HG03175 (cell line): ENCODE data around the gene HKDC1.
A peak's percentile ranks its signal among the peaks of the same experiment; 100 is the strongest.

Experiments used
- ATAC-seq: cut with Tn5 transposase; IDR thresholded peaks from one replicate; pipeline ENCODE4 v1.9.1; 2021; ENCODE audit warnings: mild to moderate bottlenecking, moderate library complexity; ENCODE audit not compliant: unreplicated experiment

The HKDC1 gene

DNA sequence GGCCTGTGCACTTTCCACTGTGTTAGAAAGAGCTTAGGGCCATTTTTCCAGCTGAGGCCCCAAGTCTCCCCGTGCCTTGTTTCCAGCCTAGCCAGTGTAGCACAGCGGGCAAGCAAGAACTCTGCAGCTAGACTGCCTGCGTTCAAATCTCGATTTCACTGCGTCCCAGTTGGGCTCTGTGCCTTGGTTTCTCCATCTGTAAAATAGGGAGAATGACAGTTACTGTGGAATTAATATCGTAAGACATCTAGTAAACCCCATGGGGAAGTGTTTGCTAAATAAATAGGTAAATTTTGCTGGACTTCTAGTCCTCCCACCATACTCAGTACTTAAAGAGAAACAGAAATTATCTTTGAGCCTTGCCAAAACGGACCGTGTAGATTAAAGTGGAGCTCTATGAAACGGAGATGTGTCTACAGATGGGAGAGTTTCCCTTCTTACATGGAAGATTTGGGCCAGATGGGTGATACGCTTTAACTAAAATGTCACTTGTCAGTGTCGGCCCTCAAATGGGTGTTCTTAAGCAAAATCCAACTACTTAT is 3.5 kb upstream of the HKDC1 start:
- ATAC-seq: no peak

DNA sequence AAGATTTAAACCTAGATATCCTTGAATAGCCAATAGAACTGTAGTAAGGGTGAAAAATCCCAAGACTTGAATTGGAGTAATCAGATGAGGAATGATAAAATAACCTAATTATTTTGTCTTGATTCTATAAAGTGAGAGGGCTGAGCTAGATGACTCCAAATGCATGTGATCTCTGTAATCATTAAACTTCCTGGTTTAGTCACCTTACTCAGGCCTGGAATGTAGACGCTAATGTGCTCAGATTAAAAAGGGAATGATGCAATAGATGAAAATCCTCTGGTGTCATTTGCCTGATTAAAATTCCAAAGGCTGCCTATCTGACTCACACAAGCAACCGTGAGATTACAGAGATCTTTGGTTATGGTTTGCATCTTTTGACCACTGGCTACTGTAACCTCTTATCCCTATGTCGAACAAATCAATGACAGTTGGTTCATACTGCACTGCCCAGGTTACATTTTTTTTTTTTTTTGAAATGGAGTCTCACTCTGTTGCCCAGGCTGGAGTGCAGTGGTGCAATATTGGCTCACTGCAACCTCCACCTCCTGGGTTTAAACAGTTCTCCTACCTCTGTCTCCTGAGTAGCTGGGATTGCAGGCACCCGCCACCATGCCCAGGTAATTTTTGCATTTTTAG is 2.9 kb upstream of the HKDC1 start:
- no peak for ATAC-seq

DNA sequence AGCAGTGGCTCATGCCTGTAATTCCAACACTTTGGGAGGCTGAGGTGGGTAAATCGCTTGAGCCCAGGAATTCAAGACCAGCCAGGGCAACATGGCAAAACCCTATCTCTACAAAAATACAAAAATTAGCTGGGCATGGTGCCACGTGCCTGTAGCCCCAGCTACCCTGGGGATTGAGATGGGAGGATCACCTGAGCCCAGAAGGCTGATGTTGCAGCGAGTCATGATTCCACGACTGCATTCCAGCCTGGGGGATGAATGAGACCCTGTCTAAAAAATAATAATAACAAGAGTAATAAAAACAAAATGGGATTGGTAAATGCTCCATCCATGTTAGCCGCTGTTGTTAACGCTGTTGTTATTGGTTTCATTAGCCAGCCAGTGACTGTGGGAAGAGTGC is 1.3 kb upstream of the HKDC1 start:
- no peak for ATAC-seq

DNA sequence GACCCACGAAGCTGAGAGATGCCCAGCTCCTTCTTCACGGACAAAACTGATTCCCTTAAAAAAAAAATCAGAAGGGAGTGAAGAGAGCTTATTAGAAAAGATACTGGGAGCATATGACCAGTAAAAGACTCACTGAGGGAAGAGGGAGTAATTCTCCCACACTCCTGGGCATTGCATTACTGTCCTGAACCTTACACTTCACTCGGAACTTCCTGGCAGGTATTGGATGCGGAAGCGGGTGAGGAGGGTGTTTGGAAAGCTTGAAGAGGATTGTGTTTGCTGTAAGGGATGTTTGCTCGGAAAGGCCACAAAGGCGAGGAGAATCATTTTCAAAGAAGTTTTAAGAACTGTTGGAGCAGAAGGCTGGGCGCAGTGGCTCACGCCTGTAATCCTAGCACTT is 375 bp downstream of the HKDC1 start:
- ATAC-seq: no peak

DNA sequence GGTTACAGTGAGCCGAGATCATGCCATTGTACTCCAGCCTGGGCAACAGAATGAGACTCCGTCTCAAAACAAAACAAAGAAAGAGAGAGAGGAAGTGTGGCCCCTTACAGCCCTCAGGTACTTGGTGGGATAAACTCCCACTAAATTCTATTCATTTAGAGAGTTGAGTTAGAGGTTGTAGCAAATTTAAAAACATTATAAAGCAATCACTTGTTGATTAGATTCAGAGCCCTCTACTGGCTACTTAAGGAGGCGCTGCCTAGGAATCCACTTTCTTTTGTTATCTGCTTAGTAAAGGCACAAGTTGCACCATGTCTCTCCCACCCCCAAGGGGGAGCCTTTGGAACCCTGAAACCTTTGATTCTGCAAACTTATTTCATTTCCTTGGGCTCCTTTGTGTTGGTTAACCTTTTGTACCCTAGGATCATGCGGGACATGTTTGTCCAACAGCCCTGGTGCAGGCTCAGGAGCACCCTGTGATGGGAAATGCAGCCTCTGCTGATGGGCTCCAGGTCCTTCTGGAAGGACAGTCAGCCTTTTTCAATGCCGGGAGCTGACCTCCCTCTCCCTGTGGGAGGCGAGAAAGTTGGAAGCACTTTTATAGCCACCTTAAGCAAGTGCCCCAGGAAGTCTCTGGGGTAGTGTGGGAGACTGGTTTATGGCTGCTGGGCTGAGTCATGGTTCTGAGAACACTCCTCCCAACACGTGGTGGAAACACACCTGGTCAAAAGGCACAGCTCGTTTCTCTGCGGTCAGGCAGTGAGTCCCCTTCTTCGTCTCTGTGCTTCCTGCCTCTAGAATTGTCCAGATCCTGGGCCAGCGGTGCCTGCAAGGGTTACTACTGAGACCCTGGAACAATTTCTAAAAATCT is 2.3 kb downstream of the HKDC1 start:
- peak; percentile 96 for ATAC-seq

DNA sequence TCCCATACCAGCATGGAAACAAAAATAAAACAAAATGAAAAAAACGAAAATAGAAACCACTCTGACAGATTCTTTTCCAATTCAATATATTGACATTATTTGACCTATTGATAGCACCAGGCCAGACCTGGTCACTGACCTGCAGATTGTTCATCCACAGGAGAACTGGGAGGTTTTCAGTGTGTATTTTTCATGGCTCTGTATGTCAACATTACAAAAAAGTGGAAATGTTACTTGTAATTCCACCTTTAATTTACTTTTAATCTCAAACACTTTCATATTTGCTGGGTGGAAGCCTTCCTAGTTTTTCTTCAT is 2.9 kb downstream of the HKDC1 start:
- peak; percentile 21 for ATAC-seq

DNA sequence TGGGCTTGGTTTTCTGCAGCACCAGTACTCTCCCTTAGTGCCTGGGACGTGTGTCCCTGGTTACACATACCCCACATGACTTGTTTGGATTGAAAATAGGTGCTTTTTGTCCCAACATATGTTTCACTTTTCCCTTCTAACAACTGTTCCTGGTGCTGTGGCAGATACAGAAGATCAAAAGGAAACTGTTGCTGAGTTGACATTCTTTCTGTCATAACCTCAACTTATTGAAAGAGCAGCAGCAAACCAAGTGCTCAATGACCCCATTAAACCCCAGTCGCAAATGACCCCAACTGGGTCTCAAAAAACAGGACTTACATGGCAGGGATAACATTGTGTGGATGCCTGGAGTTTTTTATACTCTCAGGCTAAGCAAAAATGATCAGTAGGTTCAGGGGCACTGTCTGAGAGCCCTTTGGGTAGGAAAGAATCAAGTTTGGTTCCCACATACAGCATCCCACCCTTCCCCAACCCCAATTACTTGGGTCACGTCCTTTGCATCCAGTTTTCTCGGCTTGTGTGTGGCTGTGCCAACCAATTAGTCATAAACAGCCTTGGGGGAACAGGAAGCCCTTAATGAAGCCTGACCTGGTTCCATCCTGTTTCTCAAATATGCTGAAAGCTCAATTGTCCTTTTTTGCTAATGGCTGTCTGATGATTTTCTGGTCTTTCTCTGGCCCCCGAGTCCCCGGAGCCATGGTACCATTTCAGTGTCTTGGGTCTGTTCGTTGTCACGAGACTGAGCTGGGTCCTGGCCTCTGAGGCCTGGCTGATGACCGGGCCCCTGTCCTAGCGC is 4.9 kb downstream of the HKDC1 start:
- ATAC-seq: no peak

DNA sequence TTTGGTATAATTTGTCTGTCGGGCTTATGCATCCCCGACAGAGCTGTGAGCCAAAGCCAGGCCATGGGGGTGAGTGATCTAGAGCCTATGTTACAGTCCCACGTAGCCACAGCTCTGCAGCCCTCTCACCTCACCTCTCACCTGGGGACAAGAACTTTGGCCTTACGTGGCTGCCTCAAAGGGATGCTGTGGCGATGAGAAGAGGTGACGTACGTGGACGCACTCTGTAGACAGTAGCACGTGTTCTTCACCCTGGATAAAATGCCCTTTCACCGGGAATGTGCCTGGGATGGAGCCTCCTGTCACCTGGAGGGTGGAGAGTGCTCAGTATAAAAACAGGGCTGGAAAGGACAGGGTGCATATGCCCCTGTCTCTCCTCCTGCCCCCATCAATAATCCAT is 5.5 kb downstream of the HKDC1 start:
- ATAC-seq: no peak

DNA sequence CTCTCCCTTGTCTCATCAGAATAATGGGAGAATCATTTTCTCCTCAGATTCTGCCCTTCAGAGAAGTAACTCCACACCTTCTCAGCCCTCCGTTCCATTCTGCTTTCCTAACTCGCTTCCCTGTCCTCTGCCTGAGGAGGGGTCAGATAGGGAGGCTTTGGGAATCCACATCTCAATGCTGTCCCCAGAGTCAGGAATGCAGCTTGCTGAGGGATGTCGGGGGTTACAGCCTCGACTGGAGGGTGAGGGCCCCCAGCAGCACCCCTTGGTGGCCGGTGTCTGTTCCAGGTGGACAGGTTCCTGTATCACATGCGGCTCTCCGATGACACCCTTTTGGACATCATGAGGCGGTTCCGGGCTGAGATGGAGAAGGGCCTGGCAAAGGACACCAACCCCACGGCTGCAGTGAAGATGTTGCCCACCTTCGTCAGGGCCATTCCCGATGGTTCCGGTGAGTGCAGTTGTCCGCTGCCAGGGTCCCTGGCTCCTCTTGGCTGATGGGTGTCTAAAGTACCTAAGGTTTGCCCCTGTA is 6.9 kb downstream of the HKDC1 start:
- no peak for ATAC-seq

DNA sequence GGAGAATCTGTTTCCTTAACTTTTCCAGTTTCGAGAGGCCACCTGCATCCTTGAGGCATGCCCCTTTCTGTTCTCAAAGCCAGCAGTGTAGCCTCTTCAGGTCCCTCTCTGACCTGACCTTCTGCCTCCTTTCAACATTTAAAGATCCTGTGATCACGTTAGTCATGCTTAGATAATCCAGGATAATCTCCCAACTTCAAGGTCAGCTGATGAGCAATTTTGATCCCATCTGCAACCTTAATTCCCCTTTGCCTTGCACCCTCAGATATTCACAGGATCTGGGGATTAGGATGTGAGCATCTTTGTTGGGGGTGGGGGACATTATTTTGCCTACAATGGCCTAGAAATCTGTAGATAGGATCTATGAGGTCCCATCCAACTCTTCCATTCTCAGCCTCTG is 8.0 kb downstream of the HKDC1 start:
- ATAC-seq: no peak

DNA sequence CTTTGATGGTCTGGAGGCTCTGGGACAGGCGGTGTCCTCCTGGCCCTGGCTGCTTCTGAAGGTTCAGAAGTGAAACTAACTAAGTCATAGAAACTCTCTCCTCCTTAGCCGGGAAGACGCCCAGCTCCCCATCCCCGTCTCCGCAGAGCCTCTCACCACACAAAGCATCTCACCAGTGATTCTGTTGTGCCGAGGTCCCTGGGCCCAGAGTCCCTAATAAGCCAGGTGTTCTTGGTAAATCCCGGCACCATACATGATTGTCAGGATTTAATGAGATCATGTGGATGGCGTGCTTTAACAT is 9.4 kb downstream of the HKDC1 start:
- ATAC-seq: no peak

DNA sequence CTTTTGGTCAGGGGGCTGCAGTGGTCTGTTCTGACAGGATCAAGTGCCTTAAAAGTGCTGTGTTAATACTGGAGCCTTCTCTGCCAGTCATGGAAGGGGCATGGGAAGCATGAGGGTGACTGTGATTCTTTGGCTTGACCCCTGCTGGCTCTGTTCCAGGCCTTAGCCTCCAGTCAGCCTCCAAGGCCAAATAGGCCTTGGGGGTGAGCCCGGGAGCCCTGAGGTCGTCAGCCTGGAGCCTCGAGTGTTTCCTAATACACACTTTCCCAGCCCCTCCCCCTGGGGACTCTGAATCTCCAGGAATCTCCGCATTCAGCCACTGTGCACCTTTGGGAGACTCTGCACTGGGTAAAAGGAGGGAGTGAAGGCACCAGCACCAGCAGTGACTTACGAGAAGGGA is 10.0 kb downstream of the HKDC1 start:
- ATAC-seq: no peak

DNA sequence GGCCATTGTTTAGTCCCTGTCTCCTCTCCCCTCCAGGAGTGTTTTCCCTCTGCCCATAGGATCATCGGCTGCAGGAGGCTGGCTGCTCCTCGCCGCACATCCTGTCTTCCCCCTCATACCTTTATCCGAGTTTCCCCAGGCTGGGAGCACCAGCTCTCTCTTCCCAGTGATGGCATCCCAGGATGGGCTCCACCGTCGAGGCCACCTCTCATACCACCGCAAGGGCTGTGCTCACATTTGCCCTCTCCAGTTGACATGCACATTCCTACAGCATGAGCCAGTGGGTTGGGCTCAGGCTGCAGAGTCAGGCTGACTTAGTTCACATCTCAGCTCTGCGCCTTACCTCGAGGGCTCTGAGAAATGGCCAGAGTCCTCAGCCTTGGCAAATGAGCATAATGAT is 12.1 kb downstream of the HKDC1 start:
- ATAC-seq: no peak

DNA sequence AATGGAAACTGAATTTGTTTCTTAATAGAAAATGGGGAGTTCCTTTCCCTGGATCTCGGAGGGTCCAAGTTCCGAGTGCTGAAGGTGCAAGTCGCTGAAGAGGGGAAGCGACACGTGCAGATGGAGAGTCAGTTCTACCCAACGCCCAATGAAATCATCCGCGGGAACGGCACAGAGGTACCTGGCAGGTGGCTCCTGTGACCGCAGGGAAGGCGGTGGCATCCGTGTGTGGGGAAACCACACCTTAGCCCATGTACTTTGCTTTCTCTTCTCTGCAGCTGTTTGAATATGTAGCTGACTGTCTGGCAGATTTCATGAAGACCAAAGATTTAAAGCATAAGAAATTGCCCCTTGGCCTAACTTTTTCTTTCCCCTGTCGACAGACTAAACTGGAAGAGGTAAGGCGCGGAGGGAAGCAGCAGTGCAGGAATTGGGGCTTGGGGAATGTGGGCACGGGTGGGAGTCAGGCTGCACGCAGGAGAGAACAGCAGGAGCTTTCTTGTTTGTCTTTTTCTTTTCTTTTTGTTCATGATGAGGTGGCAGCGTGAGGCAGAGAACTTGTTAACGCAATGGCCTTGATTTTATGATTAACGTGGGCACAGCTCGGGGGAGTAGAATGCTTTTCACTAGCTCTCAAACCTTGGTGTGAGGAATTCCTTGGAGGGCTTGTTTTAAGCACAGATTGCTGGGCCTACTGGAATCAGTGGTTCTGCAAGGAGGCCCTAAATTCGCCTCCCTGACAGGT is 12.8 kb downstream of the HKDC1 start:
- ATAC-seq: no peak

DNA sequence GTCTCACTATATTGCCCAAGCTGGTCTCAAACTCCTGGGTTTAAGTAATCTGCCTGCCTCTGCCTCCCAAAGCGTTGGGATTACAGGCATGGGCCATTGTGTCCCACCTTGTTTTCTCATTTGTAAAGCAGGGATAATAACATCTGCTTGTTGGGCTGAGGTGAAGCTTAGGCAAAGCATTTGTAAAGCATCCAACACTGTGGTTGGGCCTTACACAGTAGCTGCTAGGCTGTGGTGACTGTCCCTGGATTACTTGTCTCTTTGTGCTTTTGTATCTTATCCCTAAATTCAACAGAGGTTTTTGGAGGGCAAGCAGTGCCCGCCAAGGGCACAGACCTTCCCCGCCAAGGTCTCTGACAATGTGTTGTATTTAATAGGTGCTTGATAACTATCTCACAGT is 14.3 kb downstream of the HKDC1 start:
- no peak for ATAC-seq

DNA sequence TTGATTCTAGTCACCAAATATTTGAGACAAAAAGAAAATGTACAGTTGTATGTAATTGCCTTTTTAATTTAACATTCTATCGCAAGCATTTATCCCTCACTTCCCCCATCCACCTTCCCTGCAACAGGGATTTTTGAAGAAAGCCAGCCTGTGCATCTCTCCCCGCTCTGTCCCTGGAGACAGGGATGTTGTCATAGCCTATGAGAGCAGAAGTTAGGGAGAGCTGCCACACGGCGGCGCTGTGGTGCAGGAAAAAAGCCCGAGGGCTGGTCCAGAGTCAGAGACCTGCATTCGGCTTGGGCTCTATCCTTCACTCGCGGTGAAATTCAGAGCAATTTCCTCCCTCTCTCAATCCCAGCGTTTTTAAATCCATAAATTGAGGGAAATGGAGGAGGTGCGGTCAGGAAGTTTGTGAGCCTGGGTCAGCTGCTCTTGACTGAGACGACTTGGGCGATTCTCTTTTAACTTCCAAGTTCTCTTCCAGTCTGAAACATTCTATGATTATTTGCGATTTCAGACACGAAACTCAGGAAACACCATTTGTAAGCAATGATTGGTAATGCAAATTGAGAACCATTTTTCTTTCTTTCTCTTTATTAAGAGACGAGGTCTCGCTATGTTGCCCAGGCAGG is 17.5 kb downstream of the HKDC1 start:
- peak; percentile 91 for ATAC-seq

DNA sequence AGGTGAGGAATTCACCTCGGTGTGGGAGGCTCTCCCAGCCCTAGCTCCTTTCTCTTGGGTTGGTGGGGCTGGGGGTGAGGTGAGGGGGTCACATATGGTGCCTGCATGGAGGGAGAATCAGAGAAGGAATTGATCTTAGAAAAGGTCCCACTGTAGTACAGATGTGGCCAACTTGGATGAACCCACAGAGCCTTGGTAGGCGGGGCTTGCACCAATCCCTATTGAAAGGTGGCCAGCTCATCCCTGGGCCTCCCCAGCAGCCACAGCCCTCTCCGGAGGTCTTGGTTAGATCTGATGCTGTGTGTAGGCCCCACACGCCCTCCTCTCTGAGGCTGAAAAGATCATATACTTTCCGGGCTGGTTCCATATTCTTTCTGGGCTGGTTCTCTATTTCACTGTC is 19.0 kb downstream of the HKDC1 start:
- ATAC-seq: no peak

DNA sequence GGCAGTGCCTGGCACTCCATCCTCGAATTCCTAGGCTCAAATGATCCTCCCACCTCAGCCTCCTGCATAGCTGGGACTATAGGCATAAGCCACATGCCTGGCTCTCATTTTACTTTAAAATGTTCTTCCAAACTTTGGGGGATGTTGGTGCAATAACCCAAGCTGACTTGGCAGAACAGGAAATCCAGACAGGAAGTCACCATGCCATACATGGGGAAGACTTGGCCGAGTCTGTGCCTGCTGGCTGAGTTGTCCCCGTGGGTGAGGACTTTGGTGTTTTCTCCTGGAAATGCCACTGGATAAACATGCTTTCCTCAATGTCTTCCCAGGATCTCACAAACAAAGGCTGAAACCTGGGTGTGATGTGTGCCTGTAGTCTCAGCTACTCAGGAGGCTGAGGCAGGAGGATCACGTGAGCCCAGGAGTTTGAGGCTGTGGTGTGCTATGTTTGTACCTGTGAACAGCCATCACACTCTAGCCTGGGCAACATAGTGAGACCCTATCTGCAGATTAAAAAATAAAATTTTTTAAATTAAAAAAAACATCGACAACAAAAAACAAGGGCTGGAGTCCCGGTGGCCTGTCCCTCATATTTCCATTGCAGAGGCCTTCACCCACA is 19.8 kb downstream of the HKDC1 start:
- ATAC-seq: no peak

DNA sequence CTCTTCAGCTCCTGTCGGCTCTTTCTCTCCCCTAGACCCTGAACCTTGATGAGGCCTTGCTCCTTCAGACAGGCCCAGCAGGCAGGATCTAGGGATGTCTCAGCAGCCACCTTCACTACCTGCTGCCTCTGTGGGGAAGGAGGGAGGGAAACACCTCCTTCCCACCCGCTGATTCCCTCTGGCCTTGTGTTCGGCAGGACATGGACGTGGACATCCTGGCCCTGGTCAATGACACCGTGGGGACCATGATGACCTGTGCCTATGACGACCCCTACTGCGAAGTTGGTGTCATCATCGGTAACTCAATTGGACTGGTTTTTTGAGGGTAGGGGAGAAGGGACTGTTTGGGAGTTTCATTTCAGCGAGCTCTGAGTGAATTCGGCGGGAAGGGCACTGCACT is 20.3 kb downstream of the HKDC1 start:
- ATAC-seq: no peak

DNA sequence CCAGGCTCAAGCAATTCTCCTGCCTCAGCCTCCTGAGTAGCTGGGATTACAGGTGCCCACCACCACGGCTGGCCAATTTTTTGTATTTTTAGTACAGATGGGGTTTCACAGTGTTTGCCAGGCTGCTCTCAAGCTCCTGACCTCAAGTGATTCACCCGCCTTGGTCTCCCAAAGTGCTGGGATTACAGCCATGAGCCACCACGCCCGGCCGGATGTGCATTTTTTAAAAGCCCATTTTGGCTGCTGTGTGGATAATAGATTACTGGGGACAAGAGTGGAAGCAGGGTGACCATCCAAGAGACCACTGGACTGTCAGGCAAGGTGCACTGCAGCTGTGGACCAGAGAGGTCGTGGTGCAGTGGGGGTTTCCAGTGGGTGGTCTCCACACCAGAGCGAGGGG is 21.4 kb downstream of the HKDC1 start:
- no peak for ATAC-seq
